NT2/D1 (cell line): ENCODE results near the gene CAMK2A.

ENCODE experiments used
- DNase-seq: peaks from one replicate; pipeline ENCODE4 v3.0.0-alpha.2; 2011; ENCODE audit warnings: low read depth, low spot score
- H3K27me3 ChIP-seq: 2 replicates; pipeline ENCODE4 v1.6.0; 2011; ENCODE audit warnings: mild to moderate bottlenecking; ENCODE audit not compliant: insufficient read length, insufficient read depth
- H3K36me3 ChIP-seq: 2 replicates; pipeline ENCODE4 v1.6.1; 2011; ENCODE audit warnings: mild to moderate bottlenecking, low read length, mixed read lengths; ENCODE audit not compliant: insufficient read depth, insufficient read length
- H3K4me1 ChIP-seq: 2 replicates; pipeline ENCODE4 v1.5.1; 2011; ENCODE audit not compliant: insufficient read depth, insufficient read length
- H3K4me3 ChIP-seq: 2 replicates; pipeline ENCODE4 v1.5.1; 2011; ENCODE audit warnings: low read depth; ENCODE audit not compliant: insufficient read length
- H3K9ac ChIP-seq: 2 replicates; pipeline ENCODE4 v1.6.0; 2011; ENCODE audit warnings: low read depth; ENCODE audit not compliant: insufficient read length
- H3K9me3 ChIP-seq: 2 replicates; pipeline ENCODE4 v1.5.1; 2011; ENCODE audit warnings: mild to moderate bottlenecking, low read length; ENCODE audit not compliant: insufficient read depth
- SUZ12 ChIP-seq: IDR thresholded peaks from 2 replicates; pipeline ENCODE4 v1.6.1; 2011; ENCODE audit not compliant: insufficient read length, insufficient read depth; ENCODE audit errors: extremely low read depth
- YY1 ChIP-seq: IDR thresholded peaks from 2 replicates; pipeline ENCODE4 v1.6.1; 2011; ENCODE audit not compliant: insufficient read length, insufficient read depth
- ZNF274 ChIP-seq: IDR thresholded peaks from 2 replicates; pipeline ENCODE4 v1.6.1; 2011; ENCODE audit warnings: mild to moderate bottlenecking, low read depth, low read length

Gene CAMK2A

DNA sequence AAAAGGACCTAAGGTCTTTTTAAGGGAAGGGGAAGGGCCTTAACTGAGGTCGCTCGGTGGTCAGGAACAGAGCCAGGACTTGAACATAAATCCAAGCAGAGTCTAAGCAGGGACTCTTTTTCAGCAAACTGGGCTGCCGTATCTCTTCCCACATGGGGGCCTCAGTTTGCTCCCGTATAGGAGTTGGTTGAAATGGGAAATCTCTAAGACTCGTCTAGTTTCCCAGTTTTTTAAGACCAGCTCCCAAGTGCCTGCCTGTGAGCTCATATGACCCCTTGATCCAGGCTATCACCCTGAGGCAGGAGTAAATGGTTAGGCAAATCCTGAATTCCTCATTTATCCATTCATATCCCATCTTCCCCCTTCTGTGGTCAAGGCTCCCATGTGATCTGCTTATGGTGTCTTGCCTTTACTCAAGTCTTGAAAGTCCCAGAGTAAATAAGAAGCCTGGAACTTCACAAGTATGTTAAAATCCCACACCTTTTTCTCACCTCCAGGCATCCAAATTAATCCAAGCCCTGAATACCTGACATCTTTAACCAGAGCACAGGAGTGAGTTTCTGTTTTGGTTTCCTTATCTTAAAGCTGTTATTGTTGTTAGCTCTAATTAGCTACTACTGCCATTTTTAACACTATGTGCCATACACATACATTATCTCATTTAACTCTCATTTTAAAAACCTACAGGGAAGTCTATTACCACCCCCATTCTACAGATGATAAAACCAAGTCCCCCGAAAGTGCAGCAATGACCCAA, 10.2 kb upstream of the CAMK2A start:
- H3K36me3 ChIP-seq, result peaks cover 24% of the 10 kb centered on the region
- H3K9ac ChIP-seq, result no peak overlapping the region
- peaks cover 2% of the 10 kb centered on the region for H3K27me3 ChIP-seq
- H3K9me3 ChIP-seq, result no peaks in the 10 kb centered on the region
- no peak overlapping the region for H3K4me3 ChIP-seq
- TF ChIP-seq YY1 (no peak), ZNF274 (no peak), SUZ12 (no peak)
- no peak for DNase-seq
- H3K4me1 ChIP-seq, result peaks cover 8% of the 10 kb centered on the region

DNA sequence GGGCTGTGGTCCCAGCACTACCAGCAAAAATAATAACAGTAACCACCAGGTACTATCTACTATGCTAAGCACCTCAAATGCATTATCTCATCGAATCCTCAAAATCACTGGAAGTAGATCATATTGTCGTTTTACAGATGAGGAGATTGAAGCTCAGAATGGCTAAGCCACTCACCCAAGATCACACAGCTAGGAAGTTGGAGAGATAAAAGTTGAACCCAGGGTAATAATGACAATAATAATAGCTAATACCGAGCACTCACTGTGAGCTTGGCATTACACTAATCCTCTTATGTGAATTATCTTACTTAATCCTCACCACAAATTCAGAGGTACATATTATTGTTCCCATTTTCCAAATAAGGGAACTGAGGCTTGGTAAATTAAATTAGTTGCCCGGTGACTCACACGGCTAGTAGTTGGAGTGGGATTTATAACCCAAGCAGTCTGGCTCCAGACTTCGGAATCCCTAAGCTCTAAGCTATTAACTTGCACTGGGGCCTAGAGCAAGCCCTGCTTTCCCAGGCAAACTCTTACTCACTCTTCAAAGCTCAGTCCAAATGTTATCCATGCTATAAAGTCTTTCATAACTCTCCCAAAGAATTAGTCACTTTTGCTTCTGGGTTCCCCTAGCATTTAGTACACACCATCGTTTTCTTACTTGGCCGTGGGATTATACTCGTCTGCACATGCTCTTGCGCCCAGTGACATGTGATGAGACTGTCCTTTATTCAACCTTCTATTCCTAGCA, 9.3 kb upstream of the CAMK2A start:
- H3K4me1 ChIP-seq, result peaks cover 8% of the 10 kb centered on the region
- peaks cover 2% of the 10 kb centered on the region for H3K27me3 ChIP-seq
- H3K9me3 ChIP-seq, result no peaks in the 10 kb centered on the region
- TF ChIP-seq ZNF274 (no peak), SUZ12 (no peak), YY1 (no peak)
- H3K9ac ChIP-seq, result no peak overlapping the region
- no peak overlapping the region for H3K4me3 ChIP-seq
- peaks cover 24% of the 10 kb centered on the region for H3K36me3 ChIP-seq
- DNase-seq, result no peak

DNA sequence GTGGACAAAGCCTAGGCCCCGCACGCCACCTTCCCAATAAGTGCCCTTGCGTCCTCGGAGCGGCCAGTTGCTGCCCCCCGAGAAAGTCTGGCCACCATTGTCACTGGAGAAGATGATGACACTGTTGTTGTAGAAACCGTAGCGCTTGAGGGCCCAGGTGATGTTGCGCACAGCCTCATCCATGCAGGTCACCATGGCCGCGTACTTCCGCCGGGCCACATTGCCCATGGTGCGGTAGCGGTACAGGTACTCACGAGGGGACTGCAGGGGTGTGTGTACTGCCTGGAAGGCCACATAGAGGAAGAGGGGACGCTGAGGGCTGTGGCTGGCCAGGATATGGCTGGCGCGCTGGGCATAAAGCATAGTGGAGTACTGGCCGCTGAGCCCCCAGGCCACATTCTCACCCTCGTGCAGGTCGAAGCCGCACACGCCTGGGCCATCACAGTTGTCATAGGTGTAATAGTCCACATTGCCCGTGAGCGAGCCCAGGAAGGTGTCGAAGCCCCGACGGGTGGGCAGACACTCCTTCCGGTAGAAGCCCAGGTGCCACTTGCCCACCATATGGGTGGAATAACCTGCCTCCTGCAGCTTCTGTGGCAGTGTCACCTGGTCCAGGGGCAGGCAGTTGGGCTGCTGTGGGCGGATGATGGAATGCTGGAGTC, 8.5 kb upstream of the CAMK2A start:
- H3K27me3 ChIP-seq, result peaks cover 2% of the 10 kb centered on the region
- TF ChIP-seq YY1 (no peak), SUZ12 (no peak), ZNF274 (no peak)
- H3K9me3 ChIP-seq, result no peaks in the 10 kb centered on the region
- no peak overlapping the region for H3K4me3 ChIP-seq
- peaks cover 24% of the 10 kb centered on the region for H3K36me3 ChIP-seq
- peaks cover 8% of the 10 kb centered on the region for H3K4me1 ChIP-seq
- no peak overlapping the region for H3K9ac ChIP-seq
- DNase-seq, result no peak

DNA sequence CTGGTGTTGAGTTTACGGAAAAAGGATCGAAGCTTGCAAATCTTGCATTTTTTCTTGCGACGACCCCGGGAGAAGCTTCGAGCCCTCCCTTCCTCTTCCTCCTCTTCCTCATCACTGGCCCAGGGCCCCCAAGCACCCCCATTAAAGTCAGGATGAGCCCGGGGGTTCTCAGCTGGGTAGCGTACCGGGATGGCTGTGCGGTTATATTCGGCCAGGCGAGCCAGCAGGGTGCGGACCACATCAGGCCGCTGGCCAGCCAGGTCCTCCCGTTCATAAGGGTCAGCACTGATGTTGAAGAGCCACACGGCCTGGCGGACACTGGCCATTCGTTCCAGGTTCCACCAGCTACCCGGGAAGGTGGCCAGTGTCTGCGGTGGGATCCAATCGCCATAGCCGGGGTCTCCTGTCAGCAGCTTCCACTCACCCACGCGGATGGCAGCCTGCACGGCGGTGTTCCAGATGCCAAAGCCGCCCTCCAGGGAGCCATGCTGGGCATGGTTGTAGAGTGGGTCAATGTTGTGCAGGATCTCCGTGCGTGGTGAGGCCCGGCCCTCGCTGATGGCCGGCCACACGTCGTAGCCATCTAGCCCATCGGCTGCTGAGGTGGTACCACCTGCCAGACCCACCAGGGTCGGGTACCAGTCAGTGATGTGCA, 7.8 kb upstream of the CAMK2A start:
- no peak for DNase-seq
- Histone ChIP-seq H3K4me3 (no peak overlapping the region), H3K9ac (no peak overlapping the region), H3K9me3 (no peaks in the 10 kb centered on the region), H3K4me1 (peaks cover 8% of the 10 kb centered on the region), H3K36me3 (peaks cover 24% of the 10 kb centered on the region), H3K27me3 (peaks cover 2% of the 10 kb centered on the region)
- TF ChIP-seq YY1 (no peak), ZNF274 (no peak), SUZ12 (no peak)

DNA sequence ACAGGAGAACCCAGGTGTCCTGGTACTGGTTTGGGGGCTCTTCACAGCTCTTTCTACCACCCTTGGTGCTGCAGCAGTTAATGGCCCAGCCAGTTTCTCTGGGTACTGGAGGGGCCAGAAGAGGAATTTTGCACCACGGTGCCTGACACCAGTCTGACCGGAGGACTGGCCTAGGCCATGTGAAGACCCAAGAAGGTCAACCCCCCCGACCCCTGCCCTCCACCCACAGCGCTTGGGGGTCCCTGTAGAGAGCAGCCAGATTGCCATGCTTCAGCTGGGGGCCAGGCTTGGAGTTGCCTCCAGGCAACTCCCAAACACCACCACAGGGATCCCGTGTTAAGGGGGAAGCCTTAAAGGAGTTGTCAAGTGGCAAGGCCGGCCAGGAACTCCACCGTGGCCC, 6.9 kb upstream of the CAMK2A start:
- TF ChIP-seq YY1 (no peak), SUZ12 (no peak), ZNF274 (no peak)

DNA sequence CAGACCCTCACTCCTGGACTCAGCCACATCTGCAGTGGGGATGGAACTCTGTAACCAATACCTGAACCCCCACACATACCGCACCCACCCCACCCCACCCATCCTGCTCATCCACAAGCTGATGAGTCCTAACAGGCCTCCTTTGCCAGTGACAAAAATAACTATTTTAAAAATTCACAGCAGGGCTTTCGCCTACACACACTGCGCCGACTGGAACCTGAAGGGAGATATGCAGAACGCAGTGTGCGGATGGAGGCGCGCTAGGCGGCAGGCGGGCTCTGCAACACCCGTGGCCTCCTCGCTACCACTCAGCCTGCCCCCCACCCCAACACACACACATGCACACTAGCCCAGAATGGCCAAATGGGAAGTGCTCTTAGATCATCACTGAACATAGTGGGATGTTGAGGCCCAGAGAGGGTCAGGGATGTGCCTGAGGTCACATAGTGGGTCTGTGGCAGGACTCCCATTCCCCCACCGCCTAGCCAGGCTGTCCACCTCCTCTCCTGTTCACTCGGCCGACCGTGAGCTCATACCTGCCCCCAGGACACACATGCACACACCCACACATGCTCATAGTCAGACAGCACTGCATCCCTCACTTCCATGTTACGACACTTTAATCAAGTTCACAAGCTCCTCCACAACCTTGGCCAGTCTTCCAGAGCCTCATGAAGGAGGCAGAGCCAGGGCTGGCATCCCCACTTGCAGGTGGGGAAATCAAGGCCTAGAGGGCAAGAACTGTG, 6.3 kb upstream of the CAMK2A start:
- Histone ChIP-seq H3K27me3 (no peaks in the 10 kb centered on the region), H3K4me3 (no peak overlapping the region), H3K36me3 (peaks cover 24% of the 10 kb centered on the region), H3K9ac (no peak overlapping the region), H3K9me3 (no peaks in the 10 kb centered on the region), H3K4me1 (peaks cover 6% of the 10 kb centered on the region)
- no peak for DNase-seq
- no peak for TF ChIP-seq ZNF274
- TF ChIP-seq SUZ12, result no peak
- no peak for TF ChIP-seq YY1

More for the DNA sequence above, 6.9 kb upstream of the CAMK2A start:
- peaks cover 6% of the 10 kb centered on the region for H3K4me1 ChIP-seq
- H3K9me3 ChIP-seq, result no peaks in the 10 kb centered on the region
- H3K9ac ChIP-seq, result no peak overlapping the region
- H3K27me3 ChIP-seq, result peaks cover 2% of the 10 kb centered on the region
- peaks cover 24% of the 10 kb centered on the region for H3K36me3 ChIP-seq
- no peak overlapping the region for H3K4me3 ChIP-seq
- no peak for DNase-seq
